HG03520 (cell line): ENCODE results near the gene SBNO1.
"Not testable (repeated sequence)": the region's sequence is repeated elsewhere in the genome, so short reads cannot be mapped to it uniquely, and the experiment has no call there.

ENCODE experiments used
- ATAC-seq: cut with Tn5 transposase; IDR thresholded peaks from one replicate; pipeline ENCODE4 v1.9.1; 2021; ENCODE audit warnings: mild to moderate bottlenecking, moderate library complexity; ENCODE audit not compliant: unreplicated experiment

Gene SBNO1

DNA sequence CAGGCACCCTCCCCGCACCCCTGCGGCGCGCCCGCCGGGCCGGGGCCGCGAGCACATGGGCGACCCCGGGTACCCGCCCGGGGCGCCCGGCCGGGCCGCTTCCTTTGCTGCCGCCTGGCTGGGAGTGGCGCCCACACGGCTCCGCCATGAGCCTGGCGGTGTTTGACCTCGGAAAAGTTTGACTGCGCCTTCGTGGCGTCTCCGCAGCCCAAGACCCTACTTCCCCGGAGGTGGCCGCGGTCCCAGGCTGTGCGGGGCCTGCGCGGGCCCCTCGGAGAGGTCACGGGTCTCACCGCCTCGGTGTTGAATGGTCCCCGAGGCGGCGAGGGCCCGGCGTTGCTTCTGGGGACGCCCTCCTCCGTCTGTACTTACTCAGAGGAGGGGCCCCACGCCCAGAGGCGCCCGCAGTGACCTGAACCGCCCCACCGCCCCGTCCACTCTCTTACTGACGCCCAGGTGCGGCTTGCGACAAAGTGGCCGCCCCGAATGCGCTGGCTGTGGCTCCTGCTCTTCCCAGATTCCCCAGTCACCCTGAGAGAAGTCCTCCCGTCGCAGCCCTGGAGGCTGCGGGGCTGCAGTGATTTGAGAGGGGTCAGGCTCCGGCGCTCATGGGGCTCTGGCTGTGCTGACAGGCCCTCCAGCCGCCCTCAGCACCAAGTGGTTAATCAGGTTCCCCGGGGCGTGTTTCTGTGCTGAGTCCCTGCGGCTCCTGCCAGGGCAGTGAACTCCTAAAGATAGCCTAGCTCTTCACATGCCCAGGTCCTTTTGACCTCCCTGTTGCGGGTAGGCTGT lies 25.1 kb upstream of the SBNO1 start:
- no peak for ATAC-seq

- peak; percentile 10 for ATAC-seq
Measured at GRCh38 chr12:123388951-123389559, 24.4 kb upstream of the SBNO1 start.

DNA sequence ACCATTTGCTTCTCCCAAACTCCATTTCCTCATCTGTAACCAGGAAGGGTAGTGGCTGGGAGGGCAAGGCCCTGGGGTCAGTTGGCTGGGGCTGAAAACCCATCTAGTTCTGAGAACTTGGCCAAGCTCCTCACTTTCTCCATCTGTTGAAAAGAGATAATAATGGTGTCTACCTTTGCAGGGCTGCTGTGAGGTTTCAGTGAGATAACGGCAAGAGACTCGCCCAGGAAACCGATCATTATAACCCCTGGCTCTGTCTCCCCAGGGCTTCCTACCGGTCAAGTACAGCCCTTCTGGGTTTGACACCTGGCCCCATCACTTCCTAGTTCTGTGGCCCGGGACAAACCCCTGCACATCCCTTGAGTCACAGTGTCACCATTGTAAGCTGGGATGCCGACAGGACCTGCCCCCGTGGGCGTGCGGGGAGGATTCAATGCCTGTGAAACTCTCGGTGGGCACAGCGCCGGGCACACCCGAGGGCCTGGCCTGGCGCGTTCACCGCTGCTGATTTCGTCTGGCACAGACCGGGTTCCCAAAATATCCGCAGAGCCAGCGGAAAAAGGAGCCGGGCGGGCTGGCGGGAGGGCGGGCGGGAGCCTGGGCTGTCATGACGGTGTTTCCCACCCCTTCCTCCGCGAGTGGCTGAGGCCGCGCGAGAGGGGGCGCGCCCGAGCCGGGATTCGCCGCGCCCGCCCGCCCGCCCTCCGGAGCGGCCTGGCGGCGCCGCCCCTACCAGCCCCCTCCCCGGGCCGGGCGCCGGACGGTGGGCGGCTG lies 23.7 kb upstream of the SBNO1 start:
- peak; percentile 29 for ATAC-seq

- no peak for ATAC-seq
Measured at GRCh38 chr12:123387508-123388176, 23.0 kb upstream of the SBNO1 start.

GRCh38 chr12:123385536-123385935 lies 20.9 kb upstream of the SBNO1 start:
- ATAC-seq = not testable (repeated sequence)

DNA sequence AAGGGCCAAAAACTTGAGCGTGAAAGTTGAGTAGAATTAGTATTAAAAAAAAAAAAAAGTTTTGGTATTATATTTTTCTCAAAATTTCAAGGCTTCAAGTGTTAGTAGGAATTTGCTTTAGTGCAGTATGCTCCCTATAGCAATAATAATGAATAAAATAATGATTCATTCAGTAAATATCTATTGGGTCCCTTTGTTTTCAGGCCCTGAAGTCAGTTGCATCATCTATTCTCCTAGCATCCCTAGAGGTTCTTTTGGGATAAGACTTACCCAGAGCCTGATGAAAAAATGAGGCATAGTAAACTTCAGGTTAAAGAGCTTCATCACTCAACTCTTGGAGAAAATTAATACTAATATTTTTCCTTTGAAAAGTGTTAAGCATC lies 20.3 kb upstream of the SBNO1 start:
- ATAC-seq = no peak

DNA sequence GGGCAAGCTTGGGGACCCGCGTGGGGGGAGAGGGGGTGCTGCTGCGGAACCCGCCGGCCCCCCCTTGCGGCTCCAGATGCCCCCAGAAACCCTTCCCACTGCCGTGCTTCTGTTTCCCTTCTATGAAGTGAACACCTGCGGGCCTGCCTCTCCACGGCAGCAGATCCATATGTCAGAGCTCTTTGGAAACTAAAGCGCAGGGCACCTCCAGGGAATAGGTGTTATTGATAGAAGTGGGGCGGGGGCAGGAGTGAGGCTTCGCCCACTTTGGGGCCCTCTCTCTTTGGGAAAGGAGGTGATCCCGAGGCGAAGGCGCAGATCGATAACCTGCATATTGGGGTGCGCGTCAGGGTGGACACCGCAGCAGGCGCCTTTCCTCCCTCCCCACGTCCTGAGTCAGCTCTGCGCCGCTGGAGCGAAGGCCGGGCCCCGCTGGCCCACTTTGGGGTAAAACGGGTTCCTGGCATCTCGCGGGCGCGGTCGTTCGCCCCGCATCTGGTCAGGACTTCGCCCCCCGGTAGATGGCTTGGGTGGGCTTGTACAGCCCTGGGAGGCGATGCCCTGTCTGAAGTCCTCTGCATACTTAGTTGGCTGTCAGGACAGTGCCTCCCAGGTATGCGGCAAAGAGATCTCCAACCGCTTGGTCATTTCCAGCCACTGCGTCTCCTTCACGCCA lies 19.8 kb upstream of the SBNO1 start:
- no peak for ATAC-seq

GRCh38 chr12:123382684-123383083 lies 18.0 kb upstream of the SBNO1 start:
- ATAC-seq = no peak

GRCh38 chr12:123379391-123379790 lies 14.7 kb upstream of the SBNO1 start:
- no peak for ATAC-seq

DNA sequence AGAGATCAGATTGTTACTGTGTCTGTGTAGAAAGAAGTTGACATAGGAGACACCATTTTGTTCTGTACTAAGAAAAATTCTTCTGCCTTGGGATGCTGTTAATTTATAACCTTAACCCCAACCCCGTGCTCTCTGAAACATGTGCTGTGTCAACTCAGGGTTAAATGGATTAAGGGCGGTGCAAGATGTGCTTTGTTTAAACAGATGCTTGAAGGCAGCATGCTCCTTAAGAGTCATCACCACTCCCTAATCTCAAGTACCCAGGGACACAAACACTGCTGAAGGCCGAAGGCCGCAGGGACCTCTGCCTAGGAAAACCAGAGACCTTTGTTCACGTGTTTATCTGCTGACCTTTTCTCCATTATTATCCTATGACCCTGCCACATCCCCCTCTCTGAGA lies 7.8 kb upstream of the SBNO1 start:
- ATAC-seq = not testable (repeated sequence)

GRCh38 chr12:123371667-123372368 lies 7.2 kb upstream of the SBNO1 start:
- ATAC-seq = not testable (repeated sequence)

- no peak for ATAC-seq
Measured at GRCh38 chr12:123369229-123369628, 4.6 kb upstream of the SBNO1 start.

DNA sequence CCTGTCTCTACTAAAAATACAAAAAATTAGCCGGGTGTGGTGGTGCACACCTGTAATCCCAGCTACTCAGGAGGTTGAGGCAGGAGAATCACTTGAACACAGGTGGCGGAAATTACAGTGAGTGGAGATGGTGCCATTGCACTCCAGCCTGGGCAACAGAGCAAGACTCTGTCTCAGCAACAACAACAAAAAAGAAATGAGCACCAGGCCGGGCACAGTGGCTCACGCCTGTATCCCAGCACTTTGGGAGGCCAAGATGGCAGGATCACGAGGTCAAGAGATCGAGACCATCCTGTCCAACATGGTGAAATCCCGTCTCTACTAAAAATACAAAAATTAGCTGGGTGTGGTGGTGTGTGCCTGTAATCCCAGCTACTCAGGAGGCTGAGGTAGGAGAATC lies 3.8 kb upstream of the SBNO1 start:
- ATAC-seq = not testable (repeated sequence)

- ATAC-seq = no peak
Measured at GRCh38 chr12:123367511-123367910, 2.9 kb upstream of the SBNO1 start.

DNA sequence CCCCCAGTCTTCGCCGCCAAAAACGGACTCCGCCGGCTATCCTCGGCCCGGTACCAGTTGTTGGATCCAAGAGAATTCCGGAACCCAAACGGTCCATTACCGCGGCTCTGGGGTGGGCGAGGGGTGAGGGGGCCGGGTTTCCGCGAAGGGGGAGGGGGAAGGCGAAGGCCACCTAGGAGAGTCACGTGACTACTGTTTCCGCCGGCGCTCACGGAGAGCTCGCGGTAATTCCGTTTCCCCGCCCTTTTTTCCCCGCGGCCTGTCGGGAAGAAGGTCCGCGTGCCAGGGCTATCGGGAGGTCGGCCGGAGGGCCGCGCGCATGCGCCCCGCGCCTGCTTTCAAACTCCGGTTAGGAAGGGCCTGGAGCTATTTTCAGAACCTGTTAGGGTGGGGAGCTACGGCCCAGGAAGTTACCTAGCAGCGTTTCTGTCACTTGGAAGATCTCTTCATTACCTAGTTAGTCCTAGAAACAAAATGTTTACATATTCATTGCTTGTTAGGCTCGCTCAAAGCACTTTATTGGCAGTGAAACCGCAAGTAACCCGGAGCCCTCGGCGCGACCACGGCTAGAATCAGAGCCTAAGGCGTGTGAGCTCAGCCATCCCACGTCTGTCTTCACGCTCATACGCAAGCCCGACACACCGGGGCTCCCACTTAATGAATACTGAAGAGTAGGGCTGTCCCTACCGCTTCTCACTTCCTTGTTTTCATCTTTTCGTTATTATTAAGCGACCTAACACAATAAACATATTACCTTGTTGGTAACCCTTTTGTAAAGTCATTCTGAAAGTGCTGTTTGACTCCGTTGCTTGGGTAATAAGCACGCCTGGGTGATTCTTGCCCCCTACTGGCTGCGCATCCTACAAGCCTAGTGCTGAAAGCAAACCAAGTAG lies 624 bp upstream of the SBNO1 start:
- ATAC-seq = peak; percentile 58

DNA sequence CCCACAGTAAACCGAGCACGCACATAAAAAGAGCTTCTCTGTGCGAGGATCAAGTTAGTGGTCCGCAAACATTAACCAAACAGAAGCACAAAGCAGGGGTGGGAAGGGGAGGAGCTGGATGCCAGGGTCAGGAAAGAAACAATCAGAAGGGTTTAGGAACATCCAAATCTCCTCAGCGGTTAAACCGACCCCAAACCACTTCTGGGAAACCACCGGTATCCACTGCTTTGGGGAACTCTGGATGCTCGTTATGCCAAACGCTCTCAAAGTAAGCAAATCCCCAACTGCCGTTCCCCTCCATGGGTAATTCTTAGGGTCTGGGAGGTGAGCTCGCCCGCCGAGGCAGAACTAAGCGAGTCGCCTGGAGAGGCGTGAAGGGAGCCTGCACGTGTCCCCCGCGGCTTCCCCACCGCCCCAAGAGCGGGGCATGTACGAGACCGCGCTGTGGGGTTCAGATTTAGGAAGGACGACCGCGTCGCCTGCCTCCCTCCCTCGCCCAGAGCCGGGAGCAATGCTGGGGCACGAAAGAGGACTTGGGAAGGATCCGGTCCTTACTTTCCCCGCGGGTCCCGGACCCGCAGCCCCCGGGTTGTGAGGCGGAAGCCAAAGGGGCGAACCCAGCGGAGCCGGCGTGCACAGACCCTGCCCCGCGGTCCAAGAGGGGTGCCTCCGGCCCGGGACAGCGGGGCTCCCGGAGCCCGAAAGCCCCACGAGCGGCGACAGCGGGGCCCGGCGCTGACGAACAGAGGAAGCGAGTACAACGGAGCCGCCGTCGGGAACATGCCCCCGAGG lies 711 bp downstream of the SBNO1 start:
- peak; percentile 14 for ATAC-seq

DNA sequence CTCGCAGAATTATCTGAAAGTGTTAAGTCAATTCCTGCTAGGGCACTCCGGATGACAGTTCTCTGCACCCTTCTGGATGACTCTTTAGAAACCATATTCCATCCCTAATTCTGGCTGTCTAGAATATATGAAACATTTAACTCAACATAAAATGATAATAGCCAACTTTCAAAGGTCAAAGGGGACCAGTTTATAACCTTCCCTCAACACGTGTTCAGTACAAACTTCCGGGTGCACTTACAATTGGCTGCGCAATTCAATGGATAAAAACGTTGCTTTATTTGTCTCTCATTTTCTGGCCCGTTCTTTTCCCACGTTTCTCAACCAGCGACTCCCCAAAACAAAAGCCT lies 1.3 kb downstream of the SBNO1 start:
- no peak for ATAC-seq

DNA sequence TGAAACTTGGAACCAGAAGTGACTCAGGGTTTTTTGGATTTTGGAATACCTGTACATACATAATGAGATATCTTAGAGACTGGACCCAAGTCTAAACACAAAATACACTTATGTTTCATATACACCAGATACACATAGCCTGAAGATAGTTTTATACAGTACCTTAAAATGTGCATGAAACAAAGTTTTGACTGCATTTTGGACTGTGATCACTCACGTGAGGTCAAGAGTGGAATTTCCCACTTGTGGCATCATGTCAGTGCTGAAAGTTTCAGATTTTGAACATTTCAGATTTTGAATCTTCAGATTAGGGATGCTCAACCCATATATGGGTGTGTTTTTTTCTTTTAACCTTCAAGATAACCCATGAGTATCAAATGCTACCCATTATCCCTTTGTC lies 6.6 kb downstream of the SBNO1 start:
- no peak for ATAC-seq
